AG20443 (cell line): ENCODE data around the gene MRGPRE.
"Not testable (repeated sequence)": the region's sequence is repeated elsewhere in the genome, so short reads cannot be mapped to it uniquely, and the experiment has no call there.

Source experiments
- DNase-seq: peaks from one replicate; pipeline ENCODE4 v3.0.0; 2012; ENCODE audit warnings: low spot score, mixed read lengths

MRGPRE gene

DNA sequence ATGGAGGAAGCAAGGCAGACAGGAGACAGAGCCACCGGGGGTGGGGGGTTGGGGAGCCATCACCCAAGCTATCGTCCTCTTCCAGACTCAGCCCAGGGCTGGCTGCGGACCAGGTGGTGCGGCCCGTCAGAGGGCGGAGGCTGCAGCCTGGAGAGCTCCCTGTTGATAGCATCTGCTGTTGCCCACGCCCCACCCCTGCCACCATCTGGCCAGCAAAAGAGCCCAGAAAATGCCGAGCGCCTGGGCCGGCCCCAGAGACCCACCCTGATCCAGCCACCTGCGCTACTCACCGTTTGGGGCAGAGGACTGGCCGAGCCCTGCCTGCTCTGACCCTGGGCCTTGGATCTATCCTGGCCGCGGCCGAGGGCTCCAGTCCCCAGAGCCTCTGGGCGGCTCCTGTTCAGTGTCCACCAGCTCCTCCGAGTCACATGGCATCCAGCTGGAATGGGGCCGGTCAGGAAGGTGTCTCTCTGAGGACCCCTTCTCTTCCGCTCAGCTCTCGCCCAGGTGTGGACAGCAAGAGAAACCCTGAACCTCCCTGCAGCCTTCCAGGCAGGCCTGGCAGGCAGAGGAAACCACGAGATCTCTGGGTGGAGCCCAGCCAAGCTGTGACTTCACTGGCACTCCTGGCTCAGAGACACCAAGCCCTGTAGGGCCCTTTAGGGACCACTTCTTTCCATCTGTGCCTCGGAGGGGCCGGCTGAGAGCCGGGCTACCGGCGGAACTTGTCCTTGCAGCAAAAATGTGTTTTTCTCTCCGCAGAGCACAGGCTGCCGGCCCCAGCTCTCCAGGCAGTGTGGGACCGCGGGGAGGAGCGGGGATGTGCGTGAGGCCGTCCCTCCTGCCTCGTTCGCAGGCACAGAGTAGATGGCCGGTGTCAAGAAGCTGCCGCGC, at the start of gene MRGPRE:
TSS of gene MRGPRE (minus strand) at position 567 of the 894 bp plus-strand sequence. CDS start 3,618 bp downstream, outside the sequence.
- DNase-seq = peak; percentile 78

- DNase-seq = not testable (repeated sequence)
Observed at GRCh38 chr11:3281146-3281545, 48.9 kb upstream of the MRGPRE start.

GRCh38 chr11:3280662-3281061, 48.4 kb upstream of the MRGPRE start:
- not testable (repeated sequence) for DNase-seq

GRCh38 chr11:3278922-3279321, 46.7 kb upstream of the MRGPRE start:
- not testable (repeated sequence) for DNase-seq

- not testable (repeated sequence) for DNase-seq
Observed at GRCh38 chr11:3273629-3274028, 41.4 kb upstream of the MRGPRE start.

DNA sequence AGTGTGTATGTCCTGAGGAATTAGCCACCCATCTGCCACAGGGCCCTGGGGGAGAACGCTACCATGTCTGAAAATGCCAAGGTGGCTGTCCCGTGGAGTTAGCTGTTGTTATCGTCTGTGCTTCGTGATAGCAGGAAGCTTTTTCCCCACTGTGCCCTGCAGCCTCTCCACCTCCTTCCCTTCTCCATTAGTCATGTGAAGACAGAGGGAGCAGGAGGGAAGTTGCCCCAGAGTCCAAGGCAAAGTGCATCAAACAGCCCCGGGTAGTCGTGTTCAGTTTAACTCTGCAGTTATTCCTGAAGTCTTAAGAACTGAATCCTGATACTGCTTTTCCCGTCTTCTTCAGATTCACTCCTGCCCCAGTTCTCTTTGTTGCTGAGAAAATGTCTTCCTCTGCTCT, 30.3 kb upstream of the MRGPRE start:
- not testable (repeated sequence) for DNase-seq

DNA sequence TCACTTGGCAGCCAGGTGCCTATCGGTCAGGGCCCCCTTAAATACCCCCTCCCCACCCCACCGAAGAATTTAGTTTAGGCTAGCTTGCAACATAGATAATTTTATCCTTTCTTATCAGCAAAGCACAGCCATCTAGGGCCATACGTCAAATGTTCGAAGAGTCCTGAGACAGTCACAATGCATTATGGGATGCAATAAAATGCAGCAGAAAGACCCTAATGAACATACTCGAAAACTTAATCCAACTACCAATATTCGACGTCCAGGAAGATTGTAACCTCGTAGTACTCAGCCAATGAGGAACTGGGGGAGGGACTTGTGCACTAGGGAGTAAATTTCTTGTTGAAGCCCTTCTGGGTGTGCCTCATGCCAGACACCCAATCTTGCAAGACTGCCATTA, 29.6 kb upstream of the MRGPRE start:
- not testable (repeated sequence) for DNase-seq

- not testable (repeated sequence) for DNase-seq
Observed at GRCh38 chr11:3257509-3257908, 25.3 kb upstream of the MRGPRE start.

DNA sequence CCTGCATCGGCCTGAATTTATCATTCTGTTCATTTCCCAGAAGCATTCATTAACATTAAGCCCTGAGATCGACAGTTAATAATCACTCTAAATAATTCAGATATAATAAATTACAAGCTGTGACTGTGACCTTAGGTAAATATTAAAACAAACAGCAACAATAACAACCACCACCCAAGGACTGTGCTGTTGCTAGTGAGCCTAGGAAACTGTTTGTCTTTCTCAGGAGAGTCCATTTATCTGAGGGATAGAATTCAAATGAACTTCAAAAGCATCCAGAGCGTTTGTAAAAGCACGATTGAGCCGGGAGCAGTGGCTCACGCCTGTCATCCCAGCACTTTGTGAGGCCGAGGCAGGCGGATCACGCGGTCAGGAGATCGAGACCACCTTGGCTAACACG, 23.0 kb upstream of the MRGPRE start:
- DNase-seq = not testable (repeated sequence)

DNA sequence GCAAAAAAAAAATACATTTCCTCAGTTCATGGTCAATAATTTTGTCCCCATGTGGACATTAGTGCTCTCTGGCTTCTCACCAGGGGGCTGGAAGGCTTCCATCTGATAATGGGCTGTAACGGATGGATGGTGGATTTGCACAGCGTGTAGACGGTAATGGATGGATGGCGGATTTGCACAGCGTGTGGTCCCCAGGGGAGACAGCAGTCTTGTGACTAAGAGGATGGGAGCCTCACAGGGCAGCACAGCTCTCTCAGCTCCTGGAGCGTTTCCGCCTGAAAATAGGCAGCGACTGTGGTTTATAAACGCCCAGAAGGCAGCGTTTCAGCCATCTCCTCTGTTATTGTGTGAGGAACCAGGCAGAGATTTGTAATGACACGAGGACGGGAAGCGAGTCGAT, 22.6 kb upstream of the MRGPRE start:
- not testable (repeated sequence) for DNase-seq

DNA sequence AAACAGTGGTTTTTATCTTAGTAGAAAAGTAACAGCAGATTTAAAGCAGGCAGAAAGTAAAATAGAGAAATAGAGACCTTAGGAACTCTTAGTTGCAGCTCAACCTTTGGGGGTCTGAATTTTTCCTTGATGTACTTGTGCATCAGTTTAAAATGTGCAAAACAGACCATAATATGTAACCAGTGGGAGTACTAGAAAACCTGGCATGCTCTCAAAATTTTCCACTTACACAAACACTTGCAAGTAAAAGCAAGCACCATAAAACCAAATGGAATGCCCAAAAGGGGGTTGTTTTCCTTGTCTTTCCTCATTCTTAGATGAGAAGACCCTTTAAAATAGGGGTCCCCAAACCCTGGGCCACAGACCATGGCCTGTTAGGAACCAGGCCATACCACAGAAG, 12.9 kb upstream of the MRGPRE start:
- DNase-seq = no peak

DNA sequence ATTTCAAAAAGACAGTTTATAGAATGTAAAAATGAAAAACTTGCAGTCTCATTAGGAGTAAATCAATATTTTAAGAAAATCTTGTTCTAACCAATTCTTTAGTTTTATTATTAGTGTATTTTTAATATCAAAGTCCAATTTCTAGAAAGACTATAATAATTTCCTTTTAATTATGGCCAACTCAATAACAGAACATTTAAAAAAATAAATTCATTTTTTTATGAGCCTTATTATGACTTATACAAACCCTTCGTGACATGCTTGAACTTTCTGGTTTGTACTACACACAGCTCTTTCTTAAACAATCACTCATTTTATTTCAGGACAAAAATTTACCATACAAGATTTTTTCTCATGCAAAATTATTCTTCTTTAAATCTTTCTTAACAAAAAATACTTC, 11.7 kb upstream of the MRGPRE start:
- no peak for DNase-seq

DNA sequence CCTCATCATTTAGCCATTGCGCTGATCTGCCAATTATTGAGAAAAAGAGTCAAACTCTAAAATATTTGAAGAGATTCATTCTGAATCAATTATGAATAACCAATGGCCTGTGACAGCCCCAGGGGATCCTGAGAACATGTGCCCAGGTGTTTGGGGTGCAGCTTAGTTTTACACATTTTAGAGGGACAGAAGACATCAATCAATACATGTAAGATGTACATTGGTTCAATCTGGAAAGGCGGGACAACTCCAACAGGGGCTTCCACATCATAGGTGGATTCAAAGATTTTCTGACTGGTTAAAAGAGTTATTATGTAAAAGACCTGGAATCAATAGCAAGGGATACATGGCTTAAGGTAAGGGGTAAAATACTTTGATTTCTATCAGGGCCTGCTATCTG, 4.9 kb upstream of the MRGPRE start:
- no peak for DNase-seq

DNA sequence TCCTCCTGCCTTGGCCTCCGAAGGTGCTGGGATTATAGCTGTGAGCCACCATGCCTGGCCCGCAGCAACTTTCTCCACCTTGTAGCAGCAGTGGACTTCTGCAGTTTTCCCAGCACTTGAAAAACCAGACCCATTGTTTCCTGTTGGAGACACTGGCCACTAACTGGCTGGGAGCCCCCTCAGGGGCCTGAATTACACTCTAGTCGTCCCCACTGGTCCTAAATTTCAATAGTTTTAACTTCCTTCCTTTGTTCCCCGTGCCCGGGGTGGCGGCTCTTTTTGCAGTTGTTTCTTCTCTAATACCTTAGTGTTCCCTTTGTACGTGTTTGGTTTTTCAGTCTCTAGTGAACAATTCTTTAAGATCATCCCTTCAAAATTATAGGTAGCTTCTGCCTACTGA, 2.6 kb upstream of the MRGPRE start:
- no peak for DNase-seq

- DNase-seq = peak; percentile 8
Observed at GRCh38 chr11:3232956-3233355, 739 bp upstream of the MRGPRE start.

DNA sequence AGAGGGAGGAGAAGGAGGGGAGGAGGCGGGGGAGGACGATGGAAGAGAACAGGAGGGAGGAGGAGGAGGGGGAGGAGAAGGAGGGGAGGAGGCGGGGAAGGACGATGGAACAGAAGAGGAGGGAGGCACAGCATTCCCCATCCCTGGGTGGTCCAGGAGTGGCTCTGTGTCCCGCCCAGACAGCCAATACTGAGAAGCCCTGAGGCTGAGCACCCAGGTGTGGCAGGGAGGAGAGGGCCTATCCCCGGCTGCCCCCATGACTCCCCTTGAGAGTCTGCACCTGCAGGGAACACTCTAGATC, 717 bp downstream of the MRGPRE start:
- no peak for DNase-seq

- DNase-seq = peak; percentile 7
Observed at GRCh38 chr11:3230636-3231549, 1.3 kb downstream of the MRGPRE start.

- DNase-seq = peak; percentile 4
Observed at GRCh38 chr11:3229673-3230630, 2.3 kb downstream of the MRGPRE start.

GRCh38 chr11:3228445-3228829, 3.8 kb downstream of the MRGPRE start:
- no peak for DNase-seq

DNA sequence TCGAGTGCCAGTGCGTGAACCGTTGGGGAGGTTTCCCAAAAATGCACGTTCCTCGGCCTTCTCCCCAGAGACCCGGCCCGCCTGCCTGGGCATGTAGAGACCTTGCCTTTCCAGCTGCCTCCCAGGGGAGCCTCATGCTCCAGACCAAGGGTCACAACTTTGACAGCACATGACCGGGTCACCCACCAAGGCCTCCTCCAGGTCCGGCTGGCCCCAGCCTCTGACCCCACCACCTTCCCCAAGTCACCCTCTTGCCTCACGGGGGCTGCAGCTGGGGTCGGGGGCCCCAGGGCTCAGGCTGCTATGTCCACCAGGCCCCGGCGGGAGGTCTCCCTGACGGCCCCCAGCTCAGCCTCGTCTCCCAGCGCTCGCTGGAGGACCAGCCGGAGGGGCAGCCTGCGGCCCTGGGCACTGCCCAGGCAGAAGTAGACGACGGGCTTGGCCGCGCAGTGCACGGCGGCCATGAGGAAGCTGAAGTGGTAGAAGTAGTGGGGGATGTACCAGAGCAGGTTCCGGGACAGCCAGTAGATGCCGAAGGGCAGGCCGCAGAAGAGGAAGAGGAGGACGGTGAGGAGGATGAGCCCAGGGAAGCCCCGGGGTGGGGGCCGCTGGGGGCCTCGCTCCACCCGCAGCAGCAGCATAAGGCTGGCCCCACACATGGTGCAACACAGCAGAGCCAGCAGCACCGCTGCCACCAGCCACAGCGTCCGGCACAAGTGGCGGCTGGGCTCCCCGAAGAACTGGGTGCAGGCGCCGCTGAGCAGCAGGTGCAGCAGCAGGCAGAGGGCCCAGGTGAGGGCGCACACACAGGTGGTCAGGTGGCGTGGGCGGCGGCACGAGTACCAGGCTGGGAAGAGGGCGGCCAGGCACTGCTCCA, 4.4 kb downstream of the MRGPRE start:
- DNase-seq = peak; percentile 5
